HG03432 (cell line): ENCODE measurements around the gene ESPNL.
"Not testable (repeated sequence)": the region's sequence is repeated elsewhere in the genome, so short reads cannot be mapped to it uniquely, and the experiment has no call there.

Experiments used
- ATAC-seq: cut with Tn5 transposase; IDR thresholded peaks from one replicate; pipeline ENCODE4 v1.9.1; 2021; ENCODE audit warnings: mild to moderate bottlenecking, moderate library complexity; ENCODE audit not compliant: unreplicated experiment

The ESPNL gene

DNA sequence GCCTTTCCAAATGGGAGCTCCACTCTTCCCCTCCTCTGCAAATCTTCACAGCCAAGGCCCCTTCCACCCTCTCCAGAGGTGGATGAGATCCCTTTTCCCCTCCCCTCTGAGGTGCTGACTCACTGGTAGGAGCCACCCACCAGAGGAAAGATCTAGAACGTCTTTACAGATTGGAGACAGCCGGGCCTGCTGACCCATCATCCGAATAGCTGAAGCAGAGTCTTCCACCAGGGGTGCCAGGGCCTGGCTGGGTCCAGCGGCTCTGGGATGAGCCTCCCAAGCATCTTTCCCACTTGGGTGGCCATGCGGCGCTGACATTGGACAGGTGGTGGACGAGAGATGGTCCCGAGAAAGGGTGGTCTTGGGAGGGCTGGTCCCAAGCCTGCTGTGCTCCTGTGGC lies 67.6 kb downstream of the ESPNL start:
- no peak for ATAC-seq

DNA sequence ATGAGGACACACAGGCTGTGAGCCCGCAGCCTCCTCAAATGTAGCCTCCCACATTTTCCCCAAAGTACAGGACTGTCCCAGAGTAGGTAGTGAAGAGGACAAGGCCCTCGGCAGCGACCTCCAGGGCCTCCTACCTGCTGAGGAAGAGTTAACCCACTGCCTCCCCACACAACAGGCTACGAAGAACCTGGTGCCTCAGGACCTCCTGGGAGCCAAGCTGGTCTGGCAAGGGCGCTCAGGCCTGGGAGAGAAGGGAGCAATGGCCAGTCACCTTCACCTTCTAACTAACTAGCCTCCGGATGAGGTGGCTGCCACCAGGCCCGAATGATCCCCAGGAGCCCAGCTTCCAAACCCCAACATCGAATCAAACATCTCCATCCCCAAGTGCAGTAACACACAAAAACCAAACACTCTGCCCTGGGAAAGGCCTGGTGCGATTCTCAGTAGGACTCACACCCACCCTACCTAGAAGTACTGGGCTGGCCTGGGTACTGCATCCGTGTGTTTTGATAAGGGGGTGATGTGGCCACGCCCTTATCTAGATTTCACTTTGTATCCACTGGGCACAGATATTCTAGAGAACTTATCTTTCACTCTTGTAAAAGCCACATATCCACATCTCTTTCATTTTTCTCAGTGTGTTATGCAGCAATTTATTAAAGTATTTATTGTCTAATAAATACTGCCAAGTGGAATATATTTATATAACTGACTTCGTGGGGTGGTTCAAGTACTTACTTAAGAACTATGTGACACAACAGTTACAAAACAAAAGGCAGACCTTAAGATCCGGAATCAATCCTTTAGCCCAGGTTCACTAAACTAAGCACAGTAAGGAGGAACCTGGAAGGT lies 68.3 kb downstream of the ESPNL start:
- ATAC-seq = no peak

DNA sequence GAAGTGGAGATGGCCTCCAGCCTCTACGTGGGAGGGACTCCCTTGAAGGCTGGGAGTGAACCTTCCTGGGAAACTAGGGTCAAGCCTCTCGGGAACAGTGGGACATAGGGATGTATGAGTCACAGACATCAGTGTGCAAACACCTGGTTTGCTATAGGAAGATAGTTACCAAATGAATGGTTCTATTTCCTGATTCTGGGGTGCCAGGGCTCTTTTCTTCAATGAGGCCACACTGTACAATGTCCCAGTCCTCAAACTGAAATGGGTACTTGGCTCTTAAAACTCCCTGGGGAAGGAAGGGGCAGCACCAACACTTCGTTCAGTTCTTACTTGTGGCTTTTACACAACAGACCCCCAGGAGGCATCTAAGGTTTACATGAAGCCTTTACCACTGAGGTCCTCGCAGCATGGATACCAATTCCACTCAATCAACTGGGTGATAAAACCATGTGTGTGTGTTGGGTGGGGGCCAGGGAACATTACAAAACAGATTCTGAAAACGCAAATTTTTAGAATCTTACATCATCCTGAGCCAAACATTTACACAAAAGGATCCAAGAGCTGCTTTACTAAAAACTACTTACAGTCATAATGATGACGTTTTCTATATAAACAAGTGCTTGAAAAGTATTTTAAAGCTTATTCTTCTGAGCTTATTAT lies 69.0 kb downstream of the ESPNL start:
- ATAC-seq = no peak

DNA sequence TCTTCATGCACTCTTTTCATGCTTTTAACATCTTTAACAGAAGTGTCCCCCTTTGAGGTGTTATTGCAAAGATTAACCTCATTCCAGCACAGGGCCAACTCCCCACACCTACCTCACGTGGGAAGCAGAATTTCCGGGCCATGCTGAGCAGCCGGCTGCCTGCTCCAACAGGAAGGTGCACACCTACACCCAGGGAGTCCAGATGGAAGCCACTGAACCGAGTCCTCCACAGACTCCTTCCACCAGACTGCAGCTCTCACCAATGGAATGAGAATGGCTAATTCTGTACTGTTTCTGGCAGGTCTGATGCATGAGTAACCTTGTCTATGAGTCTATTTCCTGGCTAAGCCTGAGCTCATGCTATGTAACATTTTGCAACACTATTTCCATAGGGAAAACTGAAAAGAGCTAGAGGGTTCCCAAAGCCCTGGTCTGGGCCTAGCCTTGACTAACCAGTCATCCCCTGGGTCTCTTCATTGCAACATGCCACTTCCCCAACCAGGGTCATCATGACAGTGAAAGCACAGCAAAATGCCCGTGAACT lies 69.6 kb downstream of the ESPNL start:
- ATAC-seq = no peak

DNA sequence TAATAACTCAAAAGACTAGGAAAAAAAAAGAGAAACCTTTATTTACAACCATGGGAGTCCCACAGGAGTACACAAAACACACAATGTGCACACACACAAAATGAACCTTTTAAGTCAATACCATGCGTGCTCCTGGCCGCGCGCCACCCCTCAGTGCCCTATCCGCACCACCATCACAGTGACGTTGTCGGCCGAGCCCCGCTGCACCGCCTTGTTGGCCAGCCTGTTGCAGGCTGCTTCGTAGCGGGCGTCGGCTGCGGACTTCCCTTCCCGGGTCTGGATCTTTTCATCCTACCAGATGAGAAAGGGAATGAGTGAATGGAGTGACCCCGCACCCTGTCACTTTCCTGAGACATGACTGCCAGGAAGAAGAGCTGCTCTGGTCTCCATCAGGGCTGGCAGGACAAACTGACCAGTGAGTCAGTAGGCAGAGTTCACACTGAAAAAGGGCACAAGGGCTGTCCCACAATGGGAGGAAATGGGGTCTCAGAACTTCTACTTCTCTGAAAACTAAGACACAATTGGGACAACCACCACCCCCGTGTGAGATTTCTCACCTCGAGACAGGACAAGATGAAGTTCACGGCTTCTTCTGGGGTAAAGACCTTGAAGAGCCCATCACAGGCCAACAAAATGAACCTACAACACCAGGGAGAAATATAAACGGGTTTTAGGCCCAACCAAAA lies 70.4 kb downstream of the ESPNL start:
- ATAC-seq = no peak

DNA sequence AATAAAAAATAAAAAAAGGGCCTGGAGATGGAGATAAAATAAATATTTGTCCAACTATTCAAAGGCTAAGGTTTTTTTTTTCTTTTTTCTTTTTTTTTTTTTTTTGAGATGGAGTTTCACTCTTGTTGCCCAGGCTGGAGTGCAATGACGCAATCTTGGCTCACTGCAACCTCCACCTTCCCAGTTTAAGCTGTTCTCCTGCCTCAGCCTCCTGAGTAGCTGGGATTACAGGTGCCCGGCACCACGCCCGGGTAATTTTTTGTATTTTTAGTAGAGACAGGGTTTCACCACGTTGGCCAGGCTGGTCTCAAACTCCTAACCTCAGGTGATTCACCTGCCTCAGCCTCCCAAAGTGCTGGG lies 70.9 kb downstream of the ESPNL start:
- ATAC-seq = not testable (repeated sequence)

DNA sequence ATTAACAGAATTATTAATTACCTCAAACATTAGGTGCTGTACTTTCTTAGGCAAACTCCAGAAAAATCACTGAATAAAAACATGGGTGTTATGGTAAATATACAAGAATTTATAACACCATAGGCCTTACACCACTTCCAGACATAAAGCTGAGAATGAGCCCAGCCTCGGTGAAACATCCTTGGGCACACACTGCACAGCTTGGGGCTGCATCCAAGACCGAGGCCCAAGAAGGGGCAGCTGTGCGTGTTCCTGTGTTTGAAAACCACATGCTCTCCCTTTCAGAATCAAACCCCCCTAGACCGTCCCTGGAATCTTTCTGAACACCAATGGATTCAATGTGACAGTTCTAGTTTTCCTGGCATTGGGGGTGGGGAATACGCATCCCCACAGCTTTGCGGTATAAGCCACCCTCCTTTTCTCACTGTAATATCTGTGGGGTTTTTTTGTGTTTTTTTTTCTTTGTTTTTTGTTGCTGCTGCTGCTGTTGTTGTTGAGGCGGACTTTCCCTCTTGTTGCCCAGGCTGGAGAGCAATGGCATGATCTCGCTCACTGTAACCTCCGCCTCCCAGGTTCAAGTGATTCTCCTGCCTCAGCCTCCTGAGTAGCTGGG lies 71.5 kb downstream of the ESPNL start:
- no peak for ATAC-seq

DNA sequence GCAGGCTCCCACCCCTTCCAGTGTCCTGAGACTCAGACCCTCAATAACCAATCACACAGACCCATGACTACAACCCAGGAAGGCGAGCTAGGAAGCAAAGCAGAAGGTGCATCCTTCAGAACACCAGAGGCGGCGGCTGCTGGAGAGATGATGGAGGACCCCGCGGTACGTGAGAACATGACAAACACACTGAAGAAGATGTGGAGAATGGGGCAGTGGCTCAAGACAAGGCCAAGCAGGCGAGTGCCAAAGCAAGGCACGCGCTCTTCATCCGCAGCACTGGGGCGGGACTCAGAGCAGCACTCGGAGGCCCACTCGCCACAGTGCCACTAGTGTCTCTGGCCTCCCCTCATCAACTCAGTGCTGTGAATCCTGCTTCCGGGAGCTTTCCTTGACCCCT lies 72.3 kb downstream of the ESPNL start:
- ATAC-seq = no peak

DNA sequence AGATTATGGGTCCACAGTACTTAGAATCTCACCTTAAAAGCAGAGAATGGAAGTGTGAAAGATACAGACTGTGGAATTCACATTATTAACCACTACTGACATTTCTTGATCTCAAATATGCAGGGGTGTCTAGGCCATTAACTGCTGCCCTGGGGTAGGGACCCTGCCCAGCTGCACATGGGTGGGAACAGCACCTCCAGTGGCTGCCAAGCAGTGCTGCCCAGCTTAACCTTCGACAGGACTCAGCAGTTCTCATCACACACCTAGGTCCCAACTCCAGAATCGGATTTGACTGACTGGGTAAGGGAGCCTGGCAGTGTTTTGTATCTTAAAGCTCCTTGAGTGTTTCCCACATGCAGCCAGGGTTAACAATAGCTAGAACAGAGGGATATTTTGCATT lies 73.6 kb downstream of the ESPNL start:
- no peak for ATAC-seq

DNA sequence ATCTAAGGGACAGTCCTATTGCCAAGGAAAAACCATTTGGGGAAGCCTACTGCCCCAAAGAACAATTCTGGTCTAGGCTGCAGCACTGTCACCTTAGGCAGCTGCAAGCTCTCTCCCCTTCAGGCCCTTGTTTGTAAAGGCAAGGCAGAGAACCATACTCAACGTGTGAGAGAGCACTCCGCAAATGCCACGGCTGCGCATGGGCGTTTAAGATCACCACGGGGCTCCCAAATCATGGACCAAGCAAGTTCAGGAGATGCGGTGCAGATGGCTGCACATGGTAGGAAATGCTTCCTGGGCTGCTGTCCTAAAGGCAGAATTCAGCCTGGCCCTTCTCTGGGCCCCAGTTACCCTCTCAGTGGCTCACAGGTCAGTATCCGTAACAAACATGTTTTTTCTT lies 74.2 kb downstream of the ESPNL start:
- no peak for ATAC-seq

DNA sequence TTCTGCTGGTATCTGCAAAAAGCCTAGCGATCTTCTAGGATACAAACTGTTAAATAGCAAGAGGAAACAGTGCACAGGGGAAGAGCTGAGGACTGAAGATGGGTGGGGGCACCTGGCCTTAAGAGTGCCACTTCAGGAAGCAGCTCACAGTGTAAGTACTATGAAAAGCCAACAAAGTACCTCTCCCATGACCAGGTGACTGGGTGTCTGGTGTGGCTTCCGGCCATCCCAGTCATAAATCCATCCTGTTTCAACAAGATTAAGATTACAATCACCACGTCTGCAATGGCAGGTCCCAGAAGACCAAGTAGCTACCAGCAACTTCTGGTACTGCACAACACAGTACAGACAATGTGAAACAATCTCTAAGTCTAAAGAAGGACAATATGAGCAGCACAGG lies 74.6 kb downstream of the ESPNL start:
- no peak for ATAC-seq

DNA sequence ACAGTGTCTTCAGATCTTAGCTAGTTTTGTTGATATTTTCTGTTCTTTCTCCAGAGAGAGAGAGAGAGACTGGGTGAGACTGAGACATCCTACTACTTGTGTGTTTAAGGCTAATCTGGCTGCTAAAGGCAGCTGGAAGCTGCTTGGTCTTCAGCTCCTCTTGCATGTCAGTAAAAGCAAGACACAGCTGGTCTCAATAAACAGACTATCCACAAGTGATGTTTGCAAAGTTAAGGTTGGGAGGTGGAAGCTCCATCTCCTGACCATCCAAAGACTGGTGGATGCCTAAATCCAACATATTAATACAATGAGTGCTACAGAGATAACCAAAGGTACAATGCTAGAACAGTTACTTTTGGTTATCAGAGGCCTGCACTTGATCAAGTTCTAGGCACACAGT lies 76.5 kb downstream of the ESPNL start:
- no peak for ATAC-seq

DNA sequence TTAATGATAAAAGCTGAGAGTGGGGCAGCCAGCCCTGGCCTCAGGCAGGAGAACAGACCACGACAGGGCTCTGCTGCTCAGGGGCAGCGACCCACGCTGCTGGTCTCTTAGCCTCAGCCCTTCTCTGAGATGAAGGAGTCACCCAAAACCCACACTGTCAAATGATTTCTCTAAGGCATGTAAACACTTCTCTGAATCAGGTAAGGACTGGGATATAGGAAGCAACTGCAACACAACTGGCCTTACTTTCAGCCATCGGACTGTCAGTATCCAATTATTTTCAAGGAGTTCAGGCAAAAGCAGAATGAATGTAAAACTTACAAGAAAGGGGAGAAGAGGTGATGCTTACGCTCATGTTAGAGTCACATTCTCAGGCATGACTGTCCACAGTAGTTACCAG lies 80.4 kb downstream of the ESPNL start:
- ATAC-seq = no peak

DNA sequence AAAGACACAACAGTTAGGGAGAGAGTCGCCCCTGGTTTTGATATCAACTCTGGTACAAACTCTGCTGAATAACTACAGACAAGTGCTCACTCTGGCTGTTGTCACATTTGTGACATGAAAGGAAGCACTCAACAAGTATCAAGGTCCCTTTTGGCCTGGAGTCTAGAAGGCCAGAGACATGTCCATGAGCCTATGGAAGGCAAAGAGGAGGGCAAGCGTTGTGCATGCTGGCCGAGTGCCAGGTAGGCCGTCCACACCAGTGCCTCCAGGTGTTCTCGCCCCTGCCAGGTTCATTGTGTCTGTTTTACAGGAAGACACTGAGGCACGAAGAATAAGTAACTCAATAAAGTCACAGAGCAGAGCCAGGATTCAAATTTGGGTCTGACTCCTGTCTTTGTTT lies 82.2 kb downstream of the ESPNL start:
- ATAC-seq = no peak
